HG02763 (cell line): Measurements from ENCODE around the gene MBLAC1.

Source experiments
- ATAC-seq: cut with Tn5 transposase; IDR thresholded peaks from one replicate; pipeline ENCODE4 v1.9.1; 2021; ENCODE audit warnings: mild to moderate bottlenecking, moderate library complexity; ENCODE audit not compliant: unreplicated experiment

The MBLAC1 gene

GRCh38 chr7:100170101-100170897 lies 43.5 kb downstream of the MBLAC1 start:
- ATAC-seq, result no peak

- no peak for ATAC-seq
These were observed 44.4 kb downstream of the MBLAC1 start for GRCh38 chr7:100171087-100171681.

- ATAC-seq, result no peak
These were observed 45.1 kb downstream of the MBLAC1 start for GRCh38 chr7:100171840-100172239.

GRCh38 chr7:100173806-100174495 lies 47.2 kb downstream of the MBLAC1 start:
- no peak for ATAC-seq

GRCh38 chr7:100174582-100174981 lies 47.8 kb downstream of the MBLAC1 start:
- no peak for ATAC-seq

GRCh38 chr7:100175296-100175935 lies 48.6 kb downstream of the MBLAC1 start:
- ATAC-seq, result no peak

GRCh38 chr7:100176096-100177044 lies 49.6 kb downstream of the MBLAC1 start:
- ATAC-seq, result no peak

- peak; percentile 86 for ATAC-seq
These were observed 50.6 kb downstream of the MBLAC1 start, which contains the start of the genes GPC2 and STAG3 for GRCh38 chr7:100177045-100178001. Gene GPC2 (minus strand): TSS chr7:100177381. CDS start chr7:100177199, 182 bp downstream. Gene STAG3 (plus strand): TSS chr7:100177918. CDS start chr7:100180557, 2,639 bp downstream.
